ENCODE measurements around the gene RBMX. TPM values are rescaled to one million over a fixed set of nuclear protein-coding genes. Genes with fewer than 3 reads are reported as not detected.

The RBMX gene
- 227 to 278 TPM (median 233 TPM) in 5 replicates for total RNA-seq (2022; extraction: Qiagen RNA extraction)

DNA sequence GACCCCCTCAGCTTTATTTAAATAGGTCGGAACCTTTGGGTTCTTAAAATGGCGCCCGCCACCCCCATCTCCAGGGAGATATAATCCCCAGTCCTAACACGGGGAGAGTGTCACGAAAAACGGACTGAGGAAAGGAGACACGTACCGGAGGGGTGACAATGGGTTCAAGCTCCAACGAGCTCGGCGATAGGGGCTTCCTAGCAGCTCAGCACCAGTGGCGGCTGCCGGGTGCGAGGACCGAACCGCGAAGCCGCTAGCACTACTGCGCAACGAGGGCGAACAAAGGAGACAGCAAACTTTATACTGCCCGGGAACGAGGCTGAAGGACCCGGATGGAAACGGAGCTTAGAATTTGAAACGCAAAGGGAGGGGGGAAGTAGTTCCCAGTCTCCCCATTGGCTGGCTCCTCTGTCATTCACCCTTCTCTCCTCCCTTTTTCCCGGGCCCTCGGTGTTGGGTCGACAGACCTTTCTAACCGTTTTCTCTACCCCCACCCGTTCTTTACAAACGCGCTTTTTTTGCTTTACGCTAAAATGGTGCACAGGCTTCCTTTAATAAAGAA lies at the start of gene RBMX:
TSS of gene RBMX (minus strand) at position 274 of the 562 bp plus-strand sequence. CDS start 1,298 bp downstream, outside the sequence.

Other genes with a start within 250 kb of the RBMX start
- not detected in 5 replicates for gene CD40LG, start 232.6 kb downstream of the RBMX start, total RNA-seq (2022; extraction: Qiagen RNA extraction)
- gene ARHGEF6, start 99.8 kb downstream of the RBMX start, total RNA-seq (2022; extraction: Qiagen RNA extraction): 0.13 to 0.20 TPM (median 0.14 TPM) in 5 replicates
- not detected in 5 replicates for gene GPR101, start 153.3 kb upstream of the RBMX start, total RNA-seq (2022; extraction: Qiagen RNA extraction)